Panc1 (cell line): ENCODE measurements around the gene COQ8B. TPM values are rescaled to one million over a fixed set of nuclear protein-coding genes. Genes with fewer than 3 reads are reported as not detected.

ENCODE experiments used
- ATAC-seq: fragments of 200-7000 bp; cut with Tn5 transposase; 2 replicates; pipeline ENCODE4 v1.9.1; 2020; ENCODE audit warnings: mild to moderate bottlenecking, moderate library complexity
- BruUV-seq: library from RNA; stranded (reverse); fragments of 400-500 nt; replicated peaks from 2 replicates; lab custom pipeline; 2021; lab: Mats Ljungman, UMichigan
- CTCF ChIA-PET: fragments of 300-600 bp; sonication (Branson Sonifier 250); formaldehyde crosslinking; loops from one replicate; lab custom pipeline; 2022; ENCODE audit warnings: antibody characterized with exemption; lab: Charles Lee
- POLR2A ChIA-PET: fragments of 300-600 bp; sonication (Branson Sonifier 250); formaldehyde crosslinking; loops from one replicate; lab custom pipeline; 2022; ENCODE audit warnings: antibody characterized with exemption; lab: Charles Lee
- DNase-seq: peaks from one replicate; pipeline ENCODE4 v3.0.0-alpha.2; 2010; ENCODE audit warnings: low read depth, low spot score
- H3K27ac ChIP-seq: 2 replicates; pipeline ENCODE4 v1.5.1; 2011; ENCODE audit warnings: mild to moderate bottlenecking, low read length, inconsistent platforms
- H3K27me3 ChIP-seq: fragments of 200-500 bp; sonication (Bioruptor generic); 2 replicates; pipeline ENCODE4 v1.6.0; 2014; ENCODE audit warnings: low read length, inconsistent platforms; ENCODE audit not compliant: control insufficient read depth, insufficient read depth
- H3K36me3 ChIP-seq: fragments of 200-500 bp; sonication (Bioruptor generic); 2 replicates; pipeline ENCODE4 v1.5.1; 2014; ENCODE audit warnings: inconsistent platforms, mild to moderate bottlenecking, low read length, moderate library complexity; ENCODE audit not compliant: control insufficient read depth, insufficient read depth
- H3K4me1 ChIP-seq: 2 replicates; pipeline ENCODE4 v1.5.1; 2011; ENCODE audit warnings: inconsistent platforms, mild to moderate bottlenecking, low read length, moderate library complexity; ENCODE audit not compliant: control insufficient read depth, insufficient read depth
- H3K4me3 ChIP-seq, 2 experiments: 2 replicates each; pipeline ENCODE4 v1.5.1; 2011 to 2012; ENCODE audit warnings: low read depth in 2 of 2, low read length in 2 of 2, mild to moderate bottlenecking in 2 of 2, inconsistent platforms in 1 of 2, moderate library complexity in 1 of 2
- H3K9me3 ChIP-seq: fragments of 200-500 bp; sonication (Bioruptor generic); 2 replicates; pipeline ENCODE4 v1.5.1; 2014; ENCODE audit warnings: low read depth, mild to moderate bottlenecking, inconsistent platforms, low read length, moderate library complexity; ENCODE audit not compliant: control insufficient read depth, insufficient read depth
- POLR2AphosphoS5 ChIP-seq: IDR thresholded peaks from 2 replicates; pipeline ENCODE4 v1.6.1; 2012; ENCODE audit warnings: mild to moderate bottlenecking, low read depth, low read length, moderate library complexity
- SIN3A ChIP-seq: IDR thresholded peaks from 2 replicates; pipeline ENCODE4 v1.6.1; 2012; ENCODE audit warnings: low read depth, mild to moderate bottlenecking, low read length, moderate library complexity, borderline replicate concordance; ENCODE audit not compliant: insufficient read depth
- TCF7L2 ChIP-seq: IDR thresholded peaks from 2 replicates; pipeline ENCODE4 v1.6.1; 2011; ENCODE audit warnings: mild to moderate bottlenecking, low read depth, low read length, inconsistent platforms
- in situ Hi-C: cut with HindIII; loops from 2 replicates; pipeline ENCODE4 v1.10.0; 2016; ENCODE audit warnings: low sequenced_read_pairs, low pct_unique_long_range_greater_than_20kb
- intact Hi-C: fragments of 100-400 bp; cut with micrococcal nuclease; formaldehyde crosslinking; loops from one replicate; pipeline ENCODE4 v1.10.0; 2022; ENCODE audit not compliant: unreplicated experiment
- total RNA-seq: library from RNA; stranded (reverse); gene quantifications from one replicate; pipeline ENCODE4 v1.2.1, GENCODE V29; 2021; ENCODE audit not compliant: unreplicated experiment
- TF ChIP-seq, protein P1 (sequence below), 2 experiments: IDR thresholded peaks; 2 replicates each; pipeline ENCODE4 v1.6.1; 2011 to 2012; ENCODE audit warnings: low read depth in 2 of 2, control low read depth in 1 of 2, low read length in 1 of 2, mild to moderate bottlenecking in 1 of 2, moderate library complexity in 1 of 2; ENCODE audit not compliant: insufficient read depth in 1 of 2
- TF ChIP-seq, protein P2 (sequence below): fragments of 450-650 bp; IDR thresholded peaks from 2 replicates; pipeline ENCODE4 v1.5.1; 2017; ENCODE audit warnings: mild to moderate bottlenecking

The COQ8B gene
- total RNA-seq, 1 experiment from 2014 or later, result 15.6 TPM

- Histone ChIP-seq H3K27me3 (no peaks in the 10 kb centered on the region), H3K36me3 (peaks cover 2% of the 10 kb centered on the region; the same call in 1 of the 2 replicates), H3K4me1 (no peaks in the 10 kb centered on the region), H3K9me3 (no peaks in the 10 kb centered on the region), H3K4me3 (no peak overlapping the region), H3K27ac (no peak overlapping the region)
- intact Hi-C loops, result no loop called here
- in situ Hi-C loops, result no loop called here
- no TSS peak for BruUV-seq
- DNase-seq (no peak), ATAC-seq (no peak)
- ChIA-PET CTCF (interaction anchor here (0.6 kb wide), 1 partner anchor 11 kb away, joined by 10 read pairs; no protein-coding TSS in a partner anchor), POLR2A (no interaction called here)
- TF ChIP-seq POLR2AphosphoS5, result no peak
- no peak for TF ChIP-seq SIN3A
- TF ChIP-seq TCF7L2, result no peak
- TF ChIP-seq, protein P1, sequence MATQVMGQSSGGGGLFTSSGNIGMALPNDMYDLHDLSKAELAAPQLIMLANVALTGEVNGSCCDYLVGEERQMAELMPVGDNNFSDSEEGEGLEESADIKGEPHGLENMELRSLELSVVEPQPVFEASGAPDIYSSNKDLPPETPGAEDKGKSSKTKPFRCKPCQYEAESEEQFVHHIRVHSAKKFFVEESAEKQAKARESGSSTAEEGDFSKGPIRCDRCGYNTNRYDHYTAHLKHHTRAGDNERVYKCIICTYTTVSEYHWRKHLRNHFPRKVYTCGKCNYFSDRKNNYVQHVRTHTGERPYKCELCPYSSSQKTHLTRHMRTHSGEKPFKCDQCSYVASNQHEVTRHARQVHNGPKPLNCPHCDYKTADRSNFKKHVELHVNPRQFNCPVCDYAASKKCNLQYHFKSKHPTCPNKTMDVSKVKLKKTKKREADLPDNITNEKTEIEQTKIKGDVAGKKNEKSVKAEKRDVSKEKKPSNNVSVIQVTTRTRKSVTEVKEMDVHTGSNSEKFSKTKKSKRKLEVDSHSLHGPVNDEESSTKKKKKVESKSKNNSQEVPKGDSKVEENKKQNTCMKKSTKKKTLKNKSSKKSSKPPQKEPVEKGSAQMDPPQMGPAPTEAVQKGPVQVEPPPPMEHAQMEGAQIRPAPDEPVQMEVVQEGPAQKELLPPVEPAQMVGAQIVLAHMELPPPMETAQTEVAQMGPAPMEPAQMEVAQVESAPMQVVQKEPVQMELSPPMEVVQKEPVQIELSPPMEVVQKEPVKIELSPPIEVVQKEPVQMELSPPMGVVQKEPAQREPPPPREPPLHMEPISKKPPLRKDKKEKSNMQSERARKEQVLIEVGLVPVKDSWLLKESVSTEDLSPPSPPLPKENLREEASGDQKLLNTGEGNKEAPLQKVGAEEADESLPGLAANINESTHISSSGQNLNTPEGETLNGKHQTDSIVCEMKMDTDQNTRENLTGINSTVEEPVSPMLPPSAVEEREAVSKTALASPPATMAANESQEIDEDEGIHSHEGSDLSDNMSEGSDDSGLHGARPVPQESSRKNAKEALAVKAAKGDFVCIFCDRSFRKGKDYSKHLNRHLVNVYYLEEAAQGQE (IDR thresholded peaks at IDR 0.05; ENCODE audit: insufficient read depth in 1 of 2, low read depth in 2 of 2, low read length in 1 of 2), result no peak
- TF ChIP-seq, protein P2, sequence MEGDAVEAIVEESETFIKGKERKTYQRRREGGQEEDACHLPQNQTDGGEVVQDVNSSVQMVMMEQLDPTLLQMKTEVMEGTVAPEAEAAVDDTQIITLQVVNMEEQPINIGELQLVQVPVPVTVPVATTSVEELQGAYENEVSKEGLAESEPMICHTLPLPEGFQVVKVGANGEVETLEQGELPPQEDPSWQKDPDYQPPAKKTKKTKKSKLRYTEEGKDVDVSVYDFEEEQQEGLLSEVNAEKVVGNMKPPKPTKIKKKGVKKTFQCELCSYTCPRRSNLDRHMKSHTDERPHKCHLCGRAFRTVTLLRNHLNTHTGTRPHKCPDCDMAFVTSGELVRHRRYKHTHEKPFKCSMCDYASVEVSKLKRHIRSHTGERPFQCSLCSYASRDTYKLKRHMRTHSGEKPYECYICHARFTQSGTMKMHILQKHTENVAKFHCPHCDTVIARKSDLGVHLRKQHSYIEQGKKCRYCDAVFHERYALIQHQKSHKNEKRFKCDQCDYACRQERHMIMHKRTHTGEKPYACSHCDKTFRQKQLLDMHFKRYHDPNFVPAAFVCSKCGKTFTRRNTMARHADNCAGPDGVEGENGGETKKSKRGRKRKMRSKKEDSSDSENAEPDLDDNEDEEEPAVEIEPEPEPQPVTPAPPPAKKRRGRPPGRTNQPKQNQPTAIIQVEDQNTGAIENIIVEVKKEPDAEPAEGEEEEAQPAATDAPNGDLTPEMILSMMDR, result no peak
Measured at GRCh38 chr19:40673397-40673796, 43.3 kb downstream of the COQ8B start.

DNA sequence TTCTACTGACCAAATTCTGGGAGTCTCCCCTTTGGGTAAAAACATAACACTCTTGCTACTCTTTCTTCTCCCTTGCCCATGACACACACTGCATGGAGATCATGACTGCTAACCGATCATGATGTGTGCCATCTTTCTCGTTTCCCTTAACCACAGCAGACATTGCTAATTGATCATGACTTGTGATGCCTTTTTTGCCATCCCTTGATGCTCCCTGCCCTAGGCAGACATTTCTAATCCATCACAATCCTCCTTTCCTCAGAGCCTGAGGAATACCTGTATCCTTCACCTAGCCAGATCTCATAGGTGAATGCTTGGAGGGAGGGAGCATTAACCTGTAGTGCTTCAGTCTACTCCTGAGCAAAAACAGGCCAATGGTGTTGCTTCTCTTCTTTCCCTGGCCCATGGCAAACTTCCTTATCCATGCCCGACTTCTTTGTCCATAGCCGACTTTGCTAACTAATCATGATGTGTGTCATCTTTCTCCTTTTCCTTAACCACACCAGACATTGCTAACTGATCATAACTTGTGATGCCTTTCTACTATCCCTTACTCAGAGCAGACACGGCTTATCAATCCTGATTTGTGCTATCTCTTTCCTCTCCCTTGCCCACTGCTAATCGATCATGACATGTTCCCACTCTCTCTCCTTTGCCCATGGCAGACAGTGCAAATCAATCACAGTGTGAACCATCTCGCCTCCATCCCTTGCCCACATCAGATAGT is 44.0 kb downstream of the COQ8B start:
- in situ Hi-C loops (no loop called here), intact Hi-C loops (no loop called here)
- Histone ChIP-seq H3K4me3 (no peak overlapping the region), H3K27ac (no peak overlapping the region), H3K36me3 (peaks cover 2% of the 10 kb centered on the region; the same call in 1 of the 2 replicates), H3K9me3 (no peaks in the 10 kb centered on the region), H3K4me1 (no peaks in the 10 kb centered on the region), H3K27me3 (no peaks in the 10 kb centered on the region)
- DNase-seq (no peak), ATAC-seq (no peak)
- TF ChIP-seq TCF7L2 (no peak), POLR2AphosphoS5 (no peak), SIN3A (no peak)
- TF ChIP-seq, protein P2, result no peak
- TF ChIP-seq, protein P1 (IDR thresholded peaks at IDR 0.05; ENCODE audit: insufficient read depth in 1 of 2, low read depth in 2 of 2, low read length in 1 of 2), result no peak
- CTCF ChIA-PET, result interaction anchor here (0.6 kb wide), 1 partner anchor 12 kb away, joined by 10 read pairs; no protein-coding TSS in a partner anchor
- TSS peak; percentile 50 for BruUV-seq
- POLR2A ChIA-PET, result no interaction called here
